Mesenchymal stem cell (in vitro differentiated cells and primary cell): ENCODE measurements around the gene NR5A2.

Experiments used
- DNase-seq: peaks from one replicate; pipeline ENCODE4 v3.0.0-alpha.2; 2013
- H2AFZ ChIP-seq: one replicate; pipeline ENCODE4 v1.6.1; 2013; ENCODE audit warnings: low read depth, mild to moderate bottlenecking, control low read depth, inconsistent platforms, low read length, moderate library complexity
- H2AK5ac ChIP-seq: 2 replicates; pipeline ENCODE4 v1.6.1; 2013; ENCODE audit warnings: low read length, moderate library complexity, mild to moderate bottlenecking, inconsistent platforms; ENCODE audit not compliant: severe bottlenecking
- H2BK120ac ChIP-seq: one replicate; pipeline ENCODE4 v1.6.1; 2013; ENCODE audit warnings: low read depth, mild to moderate bottlenecking, inconsistent platforms, low read length, moderate library complexity
- H2BK12ac ChIP-seq, 2 experiments: one replicate each; pipeline ENCODE4 v1.6.1; 2013; ENCODE audit warnings: inconsistent platforms in 2 of 2, low read length in 2 of 2, mild to moderate bottlenecking in 2 of 2, moderate library complexity in 2 of 2, control low read depth in 1 of 2
- H2BK15ac ChIP-seq: one replicate; pipeline ENCODE4 v1.6.1; 2013; ENCODE audit warnings: mild to moderate bottlenecking, low read depth, inconsistent platforms; ENCODE audit not compliant: poor library complexity, severe bottlenecking
- H2BK5ac ChIP-seq: 2 replicates; pipeline ENCODE4 v1.6.1; 2013; ENCODE audit warnings: low read depth, mild to moderate bottlenecking, low read length, control low read depth, inconsistent platforms; ENCODE audit not compliant: poor library complexity, severe bottlenecking
- H3K14ac ChIP-seq, 2 experiments: one replicate each; pipeline ENCODE4 v1.6.1; 2013; ENCODE audit warnings: inconsistent platforms in 2 of 2, low read length in 2 of 2, control low read depth in 1 of 2, mild to moderate bottlenecking in 1 of 2, moderate library complexity in 1 of 2
- H3K18ac ChIP-seq, 2 experiments: one replicate each; pipeline ENCODE4 v1.6.1; 2013; ENCODE audit warnings: inconsistent platforms in 2 of 2, low read length in 2 of 2, control low read depth in 1 of 2, low read depth in 1 of 2, mild to moderate bottlenecking in 1 of 2
- H3K23ac ChIP-seq, 2 experiments: one replicate each; pipeline ENCODE4 v1.6.1; 2013; ENCODE audit warnings: inconsistent platforms in 2 of 2, low read length in 2 of 2, mild to moderate bottlenecking in 2 of 2, moderate library complexity in 2 of 2, control low read depth in 1 of 2
- H3K27ac ChIP-seq: 2 replicates; pipeline ENCODE4 v1.5.1; 2013; ENCODE audit warnings: mild to moderate bottlenecking, moderate library complexity, low read length, control low read depth, inconsistent platforms; ENCODE audit not compliant: poor library complexity, severe bottlenecking
- H3K27me3 ChIP-seq, 2 experiments: 2 replicates each; pipeline versions ENCODE4 v1.6.1 to v1.7.0; 2013; ENCODE audit warnings: low read length in 2 of 2, mild to moderate bottlenecking in 2 of 2, moderate library complexity in 2 of 2, control low read depth in 1 of 2, inconsistent platforms in 1 of 2; ENCODE audit not compliant: control insufficient read depth in 1 of 2, insufficient read depth in 1 of 2
- H3K36me3 ChIP-seq, 2 experiments: 2 replicates each; pipeline versions ENCODE4 v1.6.1 to v1.7.0; 2013; ENCODE audit warnings: low read length in 2 of 2, control low read depth in 1 of 2, inconsistent platforms in 1 of 2, low read depth in 1 of 2, mild to moderate bottlenecking in 1 of 2; ENCODE audit not compliant: insufficient read depth in 2 of 2, control insufficient read depth in 1 of 2
- H3K4ac ChIP-seq, 2 experiments: one replicate each; pipeline ENCODE4 v1.6.1; 2013; ENCODE audit warnings: inconsistent platforms in 2 of 2, low read length in 2 of 2, mild to moderate bottlenecking in 2 of 2, moderate library complexity in 2 of 2, control low read depth in 1 of 2, low read depth in 1 of 2
- H3K4me1 ChIP-seq: 2 replicates; pipeline ENCODE4 v1.6.1; 2013; ENCODE audit warnings: low read depth, low read length, control low read depth; ENCODE audit not compliant: control insufficient read depth, insufficient read depth
- H3K4me2 ChIP-seq: 2 replicates; pipeline ENCODE4 v1.6.1; 2013; ENCODE audit warnings: low read length, mild to moderate bottlenecking, inconsistent platforms; ENCODE audit not compliant: poor library complexity, severe bottlenecking
- H3K4me3 ChIP-seq, 2 experiments: 2 replicates each; pipeline versions ENCODE4 v1.5.1 to v1.7.0; 2013; ENCODE audit warnings: low read length in 2 of 2, mild to moderate bottlenecking in 2 of 2, control low read depth in 1 of 2, low read depth in 1 of 2; ENCODE audit not compliant: insufficient read depth in 1 of 2
- H3K79me1 ChIP-seq: replicated peaks from 2 replicates; pipeline ENCODE4 v1.6.1; 2013; ENCODE audit warnings: mild to moderate bottlenecking, control low read depth, low read length, inconsistent platforms; ENCODE audit not compliant: poor library complexity, severe bottlenecking
- H3K9ac ChIP-seq: 2 replicates; pipeline ENCODE4 v1.7.0; 2013; ENCODE audit warnings: mild to moderate bottlenecking, low read length, moderate library complexity
- H3K9me3 ChIP-seq: 2 replicates; pipeline ENCODE4 v1.7.0; 2013; ENCODE audit warnings: mild to moderate bottlenecking, low read length; ENCODE audit not compliant: control insufficient read depth
- H4K8ac ChIP-seq: one replicate; pipeline ENCODE4 v1.6.1; 2013; ENCODE audit warnings: inconsistent platforms, mild to moderate bottlenecking, low read length, moderate library complexity
- H4K91ac ChIP-seq: one replicate; pipeline ENCODE4 v1.6.1; 2013; ENCODE audit warnings: mild to moderate bottlenecking, low read length, inconsistent platforms
- WGBS: methylation state at CpG from one replicate; pipeline ENCODE4 v1.1.7; 2013; ENCODE audit warnings: mixed read lengths; 5-methylcytosine and 5-hydroxymethylcytosine counted together

Gene NR5A2

GRCh38 chr1:200150721-200151120 lies 123.2 kb downstream of the NR5A2 start:
- no peak overlapping the region for H2BK5ac ChIP-seq
- DNase-seq, result peak; percentile 81
- H3K4me1 ChIP-seq, result no peaks in the 10 kb centered on the region
- no peak overlapping the region for H3K27ac ChIP-seq
- H3K18ac ChIP-seq, result no peak overlapping the region
- H2BK15ac ChIP-seq, result no peak overlapping the region
- H2BK120ac ChIP-seq, result no peak overlapping the region
- H4K8ac ChIP-seq, result no peak overlapping the region
- no peak overlapping the region for H3K4me2 ChIP-seq
- no peaks in the 10 kb centered on the region for H3K9me3 ChIP-seq
- 22% methylated on average over 4 of the region's 4 CpGs for WGBS
- H2AFZ ChIP-seq, result no peak overlapping the region
- H3K23ac ChIP-seq, result no peak overlapping the region
- H3K9ac ChIP-seq, result no peak overlapping the region
- H3K14ac ChIP-seq, result no peak overlapping the region
- H3K4ac ChIP-seq, result no peak overlapping the region
- H2AK5ac ChIP-seq, result no peak overlapping the region
- H3K36me3 ChIP-seq, result no peaks in the 10 kb centered on the region
- H4K91ac ChIP-seq, result no peak overlapping the region
- H3K27me3 ChIP-seq, result no peaks in the 10 kb centered on the region
- H3K4me3 ChIP-seq, result no peak overlapping the region
- H3K79me1 ChIP-seq, result no peaks in the 10 kb centered on the region
- no peak overlapping the region for H2BK12ac ChIP-seq

GRCh38 chr1:200152336-200152735 lies 124.8 kb downstream of the NR5A2 start:
- Histone ChIP-seq H3K4me2 (no peak overlapping the region), H3K4ac (no peak overlapping the region), H2BK5ac (no peak overlapping the region), H4K91ac (no peak overlapping the region), H2BK12ac (no peak overlapping the region), H2AFZ (no peak overlapping the region), H3K14ac (no peak overlapping the region), H3K9ac (no peak overlapping the region), H3K9me3 (no peaks in the 10 kb centered on the region), H3K4me1 (no peaks in the 10 kb centered on the region), H3K27me3 (no peaks in the 10 kb centered on the region), H3K27ac (no peak overlapping the region), H3K18ac (no peak overlapping the region), H2BK15ac (no peak overlapping the region), H2AK5ac (no peak overlapping the region), H3K4me3 (no peak overlapping the region), H3K23ac (no peak overlapping the region), H3K79me1 (no peaks in the 10 kb centered on the region), H3K36me3 (no peaks in the 10 kb centered on the region), H2BK120ac (no peak overlapping the region), H4K8ac (no peak overlapping the region)
- no peak for DNase-seq
- 88% methylated on average over 1 of the region's 2 CpGs for WGBS

- no peaks in the 10 kb centered on the region for H3K4me1 ChIP-seq
- no peak overlapping the region for H2BK15ac ChIP-seq
- no peaks in the 10 kb centered on the region for H3K9me3 ChIP-seq
- H3K27me3 ChIP-seq, result no peaks in the 10 kb centered on the region
- H4K8ac ChIP-seq, result no peak overlapping the region
- no peak overlapping the region for H2BK12ac ChIP-seq
- H2BK120ac ChIP-seq, result no peak overlapping the region
- H3K4me2 ChIP-seq, result no peak overlapping the region
- H2AK5ac ChIP-seq, result no peak overlapping the region
- no peak overlapping the region for H3K14ac ChIP-seq
- H3K4me3 ChIP-seq, result no peak overlapping the region
- H3K4ac ChIP-seq, result no peak overlapping the region
- no peak overlapping the region for H3K18ac ChIP-seq
- no peaks in the 10 kb centered on the region for H3K36me3 ChIP-seq
- peak; percentile 14 for DNase-seq
- no peak overlapping the region for H3K27ac ChIP-seq
- H3K9ac ChIP-seq, result no peak overlapping the region
- H2BK5ac ChIP-seq, result no peak overlapping the region
- no peak overlapping the region for H2AFZ ChIP-seq
- WGBS, result 95% methylated on average over 2 of the region's 3 CpGs
- no peaks in the 10 kb centered on the region for H3K79me1 ChIP-seq
- no peak overlapping the region for H4K91ac ChIP-seq
- no peak overlapping the region for H3K23ac ChIP-seq
Measured at GRCh38 chr1:200153277-200154055, 126.0 kb downstream of the NR5A2 start.

GRCh38 chr1:200154069-200154767 lies 126.7 kb downstream of the NR5A2 start:
- Histone ChIP-seq H2BK5ac (no peak overlapping the region), H2BK120ac (no peak overlapping the region)

More at GRCh38 chr1:200154069-200154767, 126.7 kb downstream of the NR5A2 start:
- no peaks in the 10 kb centered on the region for H3K4me1 ChIP-seq
- H4K8ac ChIP-seq, result no peak overlapping the region
- H2BK12ac ChIP-seq, result peak overlapping the region in 1 of 2 experiments; percentile 15
- no peak overlapping the region for H3K14ac ChIP-seq
- H3K36me3 ChIP-seq, result no peaks in the 10 kb centered on the region
- H2AK5ac ChIP-seq, result no peak overlapping the region
- H2AFZ ChIP-seq, result no peak overlapping the region
- no peak overlapping the region for H2BK15ac ChIP-seq
- H3K9ac ChIP-seq, result no peak overlapping the region
- no peak overlapping the region for H4K91ac ChIP-seq
- H3K4me2 ChIP-seq, result no peak overlapping the region
- no peak overlapping the region for H3K23ac ChIP-seq
- no peak overlapping the region for H3K27ac ChIP-seq
- peak overlapping the region in 1 of 2 experiments; percentile 15 for H3K18ac ChIP-seq
- H3K9me3 ChIP-seq, result no peaks in the 10 kb centered on the region
- H3K4me3 ChIP-seq, result no peak overlapping the region
- H3K27me3 ChIP-seq, result no peaks in the 10 kb centered on the region
- no peaks in the 10 kb centered on the region for H3K79me1 ChIP-seq
- H3K4ac ChIP-seq, result no peak overlapping the region
- DNase-seq, result peak; percentile 22
